ENCODE results near the gene TJAP1.

TJAP1 gene

GRCh38 chr6:43503443-43503842, 26.1 kb downstream of the TJAP1 start:
- DNase-seq = no peak

GRCh38 chr6:43504756-43505593, 27.6 kb downstream of the TJAP1 start:
- DNase-seq = no peak

DNA sequence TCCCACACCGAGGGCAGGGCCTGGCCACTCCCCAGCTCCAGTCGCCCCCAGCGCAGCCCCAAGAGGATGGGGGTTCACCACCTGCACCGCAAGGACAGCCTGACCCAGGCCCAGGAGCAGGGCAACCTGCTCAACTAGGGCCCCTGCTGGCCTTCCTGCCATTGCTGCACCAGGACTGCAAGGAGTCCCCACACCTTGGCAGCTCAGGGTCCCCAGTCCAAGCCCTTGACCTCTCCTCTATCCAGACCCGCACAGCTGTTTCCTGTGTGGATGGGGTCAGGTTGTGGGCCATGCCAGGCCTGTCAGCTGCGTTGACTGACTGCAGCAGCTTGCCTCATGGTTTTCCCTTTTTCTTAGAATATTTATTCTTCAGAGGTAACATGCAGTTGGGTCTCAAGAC, 28.3 kb downstream of the TJAP1 start:
- DNase-seq = no peak

GRCh38 chr6:43506171-43506570, 28.8 kb downstream of the TJAP1 start:
- DNase-seq = no peak

GRCh38 chr6:43506667-43507471, 29.5 kb downstream of the TJAP1 start:
- DNase-seq = peak in 49 of 56 donors; percentile 20 to 85 (median 55)

DNA sequence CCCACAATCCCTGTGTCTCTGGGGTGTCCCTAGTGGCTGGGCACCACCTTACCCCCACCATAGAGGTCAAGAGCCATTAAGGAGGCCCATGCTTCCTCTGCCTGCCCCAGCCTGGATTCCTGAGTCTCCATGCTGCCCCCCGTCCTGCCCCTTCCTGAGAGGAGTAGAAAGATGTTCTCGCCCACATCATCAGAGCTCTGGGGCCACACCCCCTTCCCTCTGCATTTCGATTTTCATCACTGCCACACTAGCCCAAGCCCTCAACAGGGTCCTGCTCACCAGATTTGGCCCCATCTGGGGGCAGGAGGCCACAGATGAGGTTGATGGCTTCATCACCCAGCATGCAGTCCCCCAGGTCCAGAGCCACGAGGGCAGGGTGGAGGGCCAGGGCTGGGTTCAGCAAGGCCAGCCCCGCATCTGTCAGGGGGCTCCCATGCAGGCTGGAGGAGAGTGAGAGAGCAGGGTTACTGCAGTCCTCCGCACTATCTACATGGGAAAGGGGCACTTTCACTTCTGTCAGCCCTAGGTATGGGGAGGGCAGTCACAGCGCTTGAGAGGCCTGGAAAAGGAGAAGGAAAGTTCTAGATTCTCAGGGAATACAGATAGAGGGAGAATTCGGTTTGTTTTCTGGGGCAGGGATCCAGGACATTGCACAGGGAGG, 31.2 kb downstream of the TJAP1 start:
- no peak for DNase-seq

GRCh38 chr6:43509142-43509983, 32.0 kb downstream of the TJAP1 start:
- peak in 1 of 56 donors; percentile 49 for DNase-seq

DNA sequence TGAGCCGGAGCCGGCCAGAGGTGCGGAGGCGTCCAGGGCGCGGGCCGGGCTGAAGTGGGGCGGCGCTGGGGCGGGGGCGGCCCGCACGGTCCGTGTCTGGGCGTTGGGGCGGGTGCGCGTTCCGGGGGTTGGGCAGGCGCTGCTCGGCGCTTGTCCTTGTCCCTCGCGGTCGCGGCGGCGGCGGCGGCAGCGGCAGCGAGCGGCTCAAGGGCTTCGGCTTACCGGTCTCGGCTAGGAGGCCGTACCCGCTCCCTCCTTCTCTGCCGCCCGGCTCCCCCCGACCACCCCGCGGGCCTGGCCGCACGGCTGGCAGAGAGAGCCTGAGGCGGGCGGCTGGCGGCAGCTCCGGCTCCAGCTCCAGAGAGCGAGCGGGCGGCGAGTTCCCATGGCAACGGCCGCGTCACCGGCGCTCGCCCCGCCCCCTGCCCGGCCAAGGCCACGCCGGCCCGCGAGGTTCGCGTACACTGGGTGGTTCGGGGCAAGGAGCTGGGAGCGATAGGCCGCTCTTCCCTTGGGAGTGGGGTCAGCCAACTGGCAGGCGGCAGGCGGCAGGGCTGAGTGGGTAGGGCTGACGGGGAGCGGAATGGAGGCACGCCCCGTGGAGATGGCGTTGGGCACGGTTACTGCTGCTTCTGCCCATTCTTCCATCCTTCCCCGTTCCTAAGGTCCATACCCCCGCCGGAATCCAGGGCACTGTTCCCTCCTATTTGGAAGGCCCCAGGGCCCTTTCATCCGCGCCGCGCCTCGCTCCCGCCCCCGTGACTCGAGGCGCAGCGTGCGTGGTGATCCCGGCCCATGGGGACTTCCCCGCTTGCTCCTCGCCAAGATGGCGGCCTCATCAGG, 32.8 kb downstream of the TJAP1 start, which contains the start of gene LRRC73:
LRRC73 (minus strand) TSS at position 363 of the 843 bp plus-strand sequence. CDS start 561 bp downstream, outside the sequence.
- DNase-seq = peak in 53 of 56 donors; percentile 15 to 90 (median 70)

GRCh38 chr6:43510827-43511163, 33.4 kb downstream of the TJAP1 start:
- no peak for DNase-seq

- peak in 3 of 56 donors; percentile 34 to 44 (median 35) for DNase-seq
Measured at GRCh38 chr6:43511824-43512415, 34.5 kb downstream of the TJAP1 start.

DNA sequence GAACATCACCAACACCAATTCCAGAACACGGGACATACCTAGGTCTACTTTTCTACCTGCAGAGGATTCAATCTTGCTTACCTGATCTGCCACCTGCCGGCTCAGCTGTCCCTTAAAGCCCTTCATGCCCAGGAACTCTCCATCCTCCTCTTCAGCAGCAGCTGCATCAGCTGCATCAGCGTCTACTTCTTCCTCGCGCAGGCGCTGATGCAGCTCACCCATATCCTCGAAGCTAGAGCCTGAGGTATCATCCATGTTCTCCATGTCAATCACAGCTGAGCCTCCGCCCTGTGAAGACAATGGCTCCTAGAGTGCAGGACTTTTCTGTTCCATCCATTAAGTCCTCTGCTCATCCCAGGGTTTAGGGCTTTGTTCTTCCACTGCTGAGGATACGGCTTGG, 38.4 kb downstream of the TJAP1 start:
- DNase-seq = no peak

DNA sequence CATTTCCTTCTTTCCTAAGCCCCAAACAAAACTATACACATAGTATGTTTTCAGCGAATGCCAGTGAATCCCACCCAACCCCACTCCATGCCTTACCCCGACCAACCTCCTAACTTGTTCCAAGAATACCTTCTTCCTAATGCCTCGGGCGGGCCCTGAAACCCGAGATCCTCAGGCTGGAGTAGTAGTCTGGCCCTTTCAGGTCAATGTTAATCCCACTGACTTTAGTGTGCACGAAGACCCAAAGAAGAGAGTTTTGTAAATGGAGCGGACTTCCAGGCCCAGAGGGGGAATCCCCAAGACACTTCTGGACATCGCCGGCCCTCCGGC, 39.0 kb downstream of the TJAP1 start:
- DNase-seq = no peak

DNA sequence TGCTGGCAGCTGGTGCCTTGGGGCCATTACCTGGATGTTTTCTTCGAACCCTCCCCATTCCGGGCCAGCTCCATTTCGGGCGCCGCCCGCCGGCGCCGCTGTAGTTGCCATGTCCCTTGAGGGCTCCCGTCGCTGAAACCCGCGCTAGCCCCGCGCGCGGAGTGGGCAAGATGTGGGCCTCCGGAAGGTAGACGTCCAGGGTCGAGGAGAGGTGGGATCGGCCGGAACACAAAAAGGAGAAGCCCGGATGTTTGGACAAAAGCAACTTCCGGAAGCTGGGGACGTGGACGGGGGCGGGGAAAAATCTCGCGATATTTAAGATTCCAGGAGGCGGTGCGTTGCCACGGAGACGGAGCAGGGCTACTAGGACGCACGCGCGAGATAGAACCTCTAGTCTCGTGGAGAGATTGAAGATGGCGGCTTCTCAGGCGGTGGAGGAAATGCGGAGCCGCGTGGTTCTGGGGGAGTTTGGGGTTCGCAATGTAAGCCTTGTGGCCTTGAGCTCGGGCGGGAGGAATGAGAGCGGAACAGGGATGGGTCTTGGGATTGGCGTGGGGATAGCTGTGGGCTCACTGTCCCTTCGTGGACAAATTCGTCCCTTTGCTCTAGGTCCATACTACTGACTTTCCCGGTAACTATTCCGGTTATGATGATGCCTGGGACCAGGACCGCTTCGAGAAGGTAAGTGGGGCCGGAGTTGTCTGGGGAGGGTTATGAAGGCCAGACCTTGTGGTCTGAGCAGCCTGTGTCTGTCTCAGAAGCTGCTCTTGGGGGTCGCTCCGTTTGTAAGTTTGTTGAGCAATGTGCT, 39.5 kb downstream of the TJAP1 start, which contains the start of the genes POLR1C and YIPF3:
POLR1C (plus strand) TSS at position 393 of the 808 bp plus-strand sequence; CDS start at position 414, 21 bp downstream.
YIPF3 (minus strand) TSS at position 230 of the 808 bp plus-strand sequence; CDS start at position 111, 119 bp downstream.
- DNase-seq = peak; percentile 56 to 98 (median 95)

- no peak for DNase-seq
Measured at GRCh38 chr6:43517505-43518357, 40.4 kb downstream of the TJAP1 start.

- no peak for DNase-seq
Measured at GRCh38 chr6:43520097-43520496, 42.7 kb downstream of the TJAP1 start.

DNA sequence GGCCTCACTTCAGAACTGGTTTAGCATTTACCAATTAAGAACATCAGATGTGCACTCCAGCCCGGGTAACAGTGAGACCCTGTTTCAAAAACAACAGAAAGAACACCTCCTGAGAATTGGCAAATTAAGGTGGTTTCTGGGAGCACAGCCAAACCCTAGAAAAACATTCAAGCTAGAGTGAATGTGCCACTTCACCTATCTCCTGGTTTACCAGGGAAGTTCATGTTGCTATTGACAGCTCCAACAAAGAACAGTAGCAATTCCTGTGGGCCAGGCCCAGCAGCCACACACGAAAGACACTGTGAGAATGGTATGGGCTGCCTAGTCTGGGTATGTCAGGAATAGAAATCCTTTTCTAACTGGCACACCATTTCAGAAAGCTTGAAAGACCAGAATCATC, 44.5 kb downstream of the TJAP1 start:
- DNase-seq = no peak

- DNase-seq = no peak
Measured at GRCh38 chr6:43522547-43523261, 45.3 kb downstream of the TJAP1 start.

All from amygdala (tissue), 56 donors.